Measurements from ENCODE around the gene PCDH7.

The PCDH7 gene

GRCh38 chr4:30776451-30776850, 56.3 kb downstream of the PCDH7 start:
- H3K36me3 Mint-ChIP-seq (ENCODE audit: insufficient read depth): no peaks in the 10 kb centered on the region
- no peak for ATAC-seq (replicated peaks)
- H3K4me3 Mint-ChIP-seq: no peak overlapping the region
- no peaks in the 10 kb centered on the region for H3K27me3 Mint-ChIP-seq
- DNase-seq: no peak
- H3K4me1 Mint-ChIP-seq (ENCODE audit: low read depth in 2 of 2): no peaks in the 10 kb centered on the region
- peaks cover 4 to 14% of the 10 kb centered on the region in 2 donors for H3K9me3 Mint-ChIP-seq
- no peak overlapping the region for H3K27ac Mint-ChIP-seq

- DNase-seq (no peak), ATAC-seq (replicated peaks) (no peak)
- no peaks in the 10 kb centered on the region for H3K4me1 Mint-ChIP-seq (ENCODE audit: low read depth in 2 of 2)
- no peak overlapping the region for H3K27ac Mint-ChIP-seq
- no peak overlapping the region for H3K4me3 Mint-ChIP-seq
- no peaks in the 10 kb centered on the region for H3K27me3 Mint-ChIP-seq
- H3K9me3 Mint-ChIP-seq: peaks cover 4 to 14% of the 10 kb centered on the region in 2 donors
- no peaks in the 10 kb centered on the region for H3K36me3 Mint-ChIP-seq (ENCODE audit: insufficient read depth)
Measured at GRCh38 chr4:30776921-30777415, 56.8 kb downstream of the PCDH7 start.
